Neuron (in vitro differentiated cells): Measurements from ENCODE around the gene TTYH3.

Source experiments
- H2AFZ ChIP-seq: one replicate; pipeline ENCODE4 v1.6.1; 2013; ENCODE audit warnings: low read depth, mild to moderate bottlenecking, inconsistent platforms, low read length, moderate library complexity
- H3K27me3 ChIP-seq: one replicate; pipeline ENCODE4 v1.6.1; 2013; ENCODE audit warnings: low read length; ENCODE audit not compliant: insufficient read depth
- H3K36me3 ChIP-seq: one replicate; pipeline ENCODE4 v1.6.1; 2013; ENCODE audit warnings: low read length; ENCODE audit not compliant: insufficient read depth
- H3K4me1 ChIP-seq: one replicate; pipeline ENCODE4 v1.6.1; 2013; ENCODE audit warnings: low read length; ENCODE audit not compliant: insufficient read depth
- H3K4me3 ChIP-seq: 2 replicates; pipeline ENCODE4 v1.5.1; 2013; ENCODE audit warnings: mild to moderate bottlenecking, low read length, moderate library complexity
- H3K9me3 ChIP-seq: one replicate; pipeline ENCODE4 v1.6.1; 2013; ENCODE audit warnings: low read length

The TTYH3 gene

DNA sequence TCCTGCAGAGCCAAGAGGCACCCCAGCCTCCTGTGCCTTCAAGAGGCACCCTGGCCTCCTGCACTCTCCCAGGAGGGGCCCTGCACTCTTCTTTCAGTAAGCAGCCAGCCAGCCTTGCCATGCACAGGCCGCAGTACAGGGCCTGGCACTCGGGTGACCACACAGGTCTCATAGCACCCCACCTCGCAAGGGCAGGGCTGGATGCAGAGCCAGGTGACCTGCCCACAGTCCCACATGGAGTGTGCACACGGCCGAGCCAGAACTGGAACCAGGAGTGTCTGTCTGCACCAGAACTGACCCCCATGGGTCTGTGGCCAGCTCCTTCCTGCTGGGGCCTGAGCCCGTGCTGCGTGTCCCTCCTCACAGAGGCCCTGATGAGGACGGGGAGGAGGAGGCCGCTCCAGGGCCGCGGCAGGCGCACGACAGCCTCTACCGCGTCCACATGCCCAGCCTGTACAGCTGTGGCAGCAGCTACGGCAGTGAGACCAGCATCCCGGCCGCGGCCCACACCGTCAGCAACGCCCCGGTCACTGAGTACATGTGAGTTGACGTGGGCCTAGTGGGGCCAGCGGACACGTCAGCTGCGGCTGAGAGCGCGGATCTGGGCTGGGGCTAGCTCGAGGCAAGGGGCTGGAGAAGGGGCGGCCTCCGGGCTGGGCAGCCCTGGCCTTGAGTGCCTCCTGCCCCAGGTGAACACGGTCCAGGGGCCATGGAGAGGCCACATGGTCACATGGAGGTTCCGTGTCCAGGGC is 26.3 kb downstream of the TTYH3 start:
- no peaks in the 10 kb centered on the region for H3K27me3 ChIP-seq
- H3K4me3 ChIP-seq = no peak overlapping the region
- H3K4me1 ChIP-seq = no peaks in the 10 kb centered on the region
- peaks cover 46% of the 10 kb centered on the region for H3K36me3 ChIP-seq
- no peaks in the 10 kb centered on the region for H3K9me3 ChIP-seq
- H2AFZ ChIP-seq = no peak overlapping the region

DNA sequence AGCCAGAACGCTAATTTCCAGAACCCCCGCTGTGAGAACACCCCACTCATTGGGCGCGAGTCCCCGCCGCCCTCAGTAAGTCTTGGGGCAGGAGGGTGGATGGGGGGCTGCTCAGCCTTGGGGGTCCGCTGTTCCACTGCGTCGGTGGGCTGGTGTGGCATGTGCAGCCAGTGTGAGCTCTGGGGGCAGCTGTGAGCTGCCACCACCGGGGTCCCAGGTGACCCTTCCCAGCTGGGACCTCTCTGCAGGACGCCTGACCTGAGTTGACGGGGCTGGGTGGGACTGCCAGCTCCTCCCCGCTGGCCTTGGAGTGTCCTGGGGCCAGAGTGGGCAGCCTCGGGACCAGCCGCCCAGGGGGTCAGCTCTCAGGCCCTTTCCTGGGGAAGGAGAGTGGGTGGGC is 27.2 kb downstream of the TTYH3 start:
- Histone ChIP-seq H3K4me1 (no peaks in the 10 kb centered on the region), H3K4me3 (no peak overlapping the region), H3K27me3 (no peaks in the 10 kb centered on the region), H3K36me3 (peaks cover 46% of the 10 kb centered on the region), H2AFZ (no peak overlapping the region), H3K9me3 (no peaks in the 10 kb centered on the region)

DNA sequence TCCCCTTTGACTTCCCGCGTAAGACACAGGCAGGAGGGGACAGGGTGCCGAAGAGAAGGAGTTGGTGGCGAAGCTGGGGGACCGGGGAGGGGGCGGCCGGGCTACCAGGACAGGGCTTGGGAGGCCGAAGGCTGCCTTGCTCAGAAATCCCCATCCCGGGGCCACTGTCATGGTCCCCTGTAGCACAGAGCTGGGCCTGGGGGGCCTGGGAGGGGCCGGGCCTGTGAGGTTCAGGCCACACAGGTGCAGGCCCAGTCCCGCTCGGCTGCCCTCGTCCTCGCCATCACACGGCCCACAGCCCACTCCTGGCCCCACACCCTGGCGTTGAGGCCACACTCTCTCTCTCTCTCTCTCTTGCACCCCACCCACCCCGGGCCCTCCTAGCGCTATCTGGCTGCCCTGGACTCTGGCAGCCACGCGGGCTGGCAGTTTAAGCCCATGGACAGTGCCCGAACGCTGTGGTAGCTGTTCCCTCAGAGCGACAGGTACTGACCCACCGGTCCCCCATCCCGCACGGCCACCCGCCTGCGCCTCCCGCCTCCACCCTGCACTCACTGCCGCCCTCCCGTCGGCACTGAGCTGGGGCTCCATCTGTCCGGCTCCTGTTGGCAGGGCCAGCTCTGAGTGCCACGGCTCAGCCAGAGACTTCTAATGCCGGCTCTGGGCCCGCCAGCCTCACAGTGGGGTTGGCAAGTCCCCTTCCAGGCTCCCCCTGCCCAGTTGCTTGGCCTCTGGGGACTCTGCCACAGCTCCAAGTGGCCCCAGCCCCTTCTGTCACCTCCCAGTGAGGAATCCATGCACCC is 28.0 kb downstream of the TTYH3 start:
- Histone ChIP-seq H2AFZ (no peak overlapping the region), H3K4me3 (no peak overlapping the region), H3K4me1 (no peaks in the 10 kb centered on the region), H3K36me3 (peaks cover 46% of the 10 kb centered on the region), H3K27me3 (no peaks in the 10 kb centered on the region), H3K9me3 (no peaks in the 10 kb centered on the region)

DNA sequence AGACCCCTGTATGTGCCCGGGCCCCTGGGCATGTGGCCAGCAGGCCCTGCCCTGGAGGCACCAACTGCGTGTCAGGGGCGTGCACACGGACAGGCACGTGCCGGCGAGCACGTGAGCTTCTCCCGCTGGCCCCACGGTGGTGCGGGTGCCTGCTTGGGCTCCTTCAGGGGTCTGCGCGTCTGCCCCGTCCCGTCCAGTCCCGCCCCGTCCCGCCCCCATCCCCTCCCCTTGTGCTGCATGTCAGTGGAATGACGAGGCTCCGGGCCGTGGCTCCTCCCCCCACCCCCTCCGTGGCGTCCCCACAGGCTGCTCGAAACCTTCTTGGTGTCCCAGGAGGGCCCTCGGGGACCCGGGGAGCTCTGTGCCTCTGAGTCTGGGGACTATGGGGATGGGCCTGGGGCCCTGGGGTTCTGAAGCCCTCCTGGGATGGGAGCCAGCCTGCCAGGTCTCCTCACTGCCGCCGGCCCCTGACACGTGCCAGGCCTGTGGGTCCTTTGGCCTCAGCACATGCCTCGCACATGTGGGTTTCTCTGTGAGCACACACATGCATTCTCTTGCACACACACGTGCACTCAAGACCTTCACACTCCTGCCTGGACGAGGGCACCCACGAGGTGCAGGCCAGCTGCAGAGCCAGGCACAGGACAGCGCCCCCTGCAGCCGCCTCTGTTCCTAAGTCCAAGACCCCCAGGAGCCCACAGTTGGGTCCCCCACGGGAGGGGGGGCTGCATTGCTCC is 28.7 kb downstream of the TTYH3 start:
- Histone ChIP-seq H2AFZ (no peak overlapping the region), H3K36me3 (peaks cover 43% of the 10 kb centered on the region), H3K4me1 (no peaks in the 10 kb centered on the region), H3K9me3 (no peaks in the 10 kb centered on the region), H3K27me3 (no peaks in the 10 kb centered on the region), H3K4me3 (no peak overlapping the region)

DNA sequence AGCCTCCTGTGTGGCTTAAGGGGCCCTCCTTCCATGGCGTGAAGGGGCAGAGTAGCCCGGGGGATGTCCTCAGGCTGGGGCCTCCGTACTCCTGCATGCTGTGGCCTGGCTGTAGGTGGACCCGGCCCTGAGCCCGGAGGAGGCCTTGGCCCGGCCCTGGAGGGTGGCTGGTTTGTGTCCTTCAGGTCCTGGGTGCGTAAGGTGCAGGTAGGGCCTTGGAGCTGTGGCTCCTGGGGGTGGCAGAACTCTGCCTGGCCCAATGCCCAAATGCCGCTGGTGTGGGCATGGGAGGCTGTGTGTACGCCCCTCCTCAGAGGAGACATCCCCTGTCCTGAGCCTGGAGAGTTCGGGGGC is 29.3 kb downstream of the TTYH3 start:
- no peaks in the 10 kb centered on the region for H3K4me1 ChIP-seq
- H3K36me3 ChIP-seq = peaks cover 38% of the 10 kb centered on the region
- no peak overlapping the region for H2AFZ ChIP-seq
- no peak overlapping the region for H3K4me3 ChIP-seq
- H3K27me3 ChIP-seq = no peaks in the 10 kb centered on the region
- H3K9me3 ChIP-seq = no peaks in the 10 kb centered on the region

DNA sequence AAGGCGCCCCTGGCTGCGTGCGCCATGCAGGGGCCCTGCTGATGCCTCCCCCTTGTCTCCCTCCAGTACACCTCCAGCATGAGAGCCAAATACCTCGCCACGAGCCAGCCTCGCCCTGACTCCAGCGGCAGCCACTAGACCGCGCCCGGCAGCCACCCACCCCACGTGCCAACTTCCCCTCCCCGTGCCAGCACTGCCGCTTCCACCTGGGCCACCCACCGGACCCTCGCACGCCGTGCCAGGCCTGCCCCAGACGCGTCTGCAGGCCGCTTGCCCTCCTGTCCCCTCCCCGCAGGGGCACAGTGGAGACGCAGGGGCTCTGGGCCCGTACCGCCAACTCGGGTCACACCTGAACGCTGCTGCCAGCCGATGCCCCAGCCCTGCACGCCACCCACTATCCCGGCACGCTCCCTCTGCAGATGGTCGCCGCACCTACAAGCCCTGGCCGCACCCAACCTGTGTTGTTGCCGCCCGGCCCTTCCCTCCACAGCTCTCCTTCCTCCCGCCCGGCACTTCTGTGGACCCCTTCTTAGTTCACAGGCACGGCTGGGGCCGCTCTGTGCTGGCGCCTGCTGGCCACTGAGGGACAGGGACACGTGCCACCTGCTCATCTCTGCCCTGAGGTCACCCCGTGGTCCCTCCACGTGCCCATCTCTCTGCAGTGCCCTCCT is 30.0 kb downstream of the TTYH3 start:
- Histone ChIP-seq H3K27me3 (no peaks in the 10 kb centered on the region), H3K9me3 (peaks cover under 1% of the 10 kb centered on the region), H3K4me1 (no peaks in the 10 kb centered on the region), H3K4me3 (no peak overlapping the region), H3K36me3 (peaks cover 31% of the 10 kb centered on the region), H2AFZ (no peak overlapping the region)

DNA sequence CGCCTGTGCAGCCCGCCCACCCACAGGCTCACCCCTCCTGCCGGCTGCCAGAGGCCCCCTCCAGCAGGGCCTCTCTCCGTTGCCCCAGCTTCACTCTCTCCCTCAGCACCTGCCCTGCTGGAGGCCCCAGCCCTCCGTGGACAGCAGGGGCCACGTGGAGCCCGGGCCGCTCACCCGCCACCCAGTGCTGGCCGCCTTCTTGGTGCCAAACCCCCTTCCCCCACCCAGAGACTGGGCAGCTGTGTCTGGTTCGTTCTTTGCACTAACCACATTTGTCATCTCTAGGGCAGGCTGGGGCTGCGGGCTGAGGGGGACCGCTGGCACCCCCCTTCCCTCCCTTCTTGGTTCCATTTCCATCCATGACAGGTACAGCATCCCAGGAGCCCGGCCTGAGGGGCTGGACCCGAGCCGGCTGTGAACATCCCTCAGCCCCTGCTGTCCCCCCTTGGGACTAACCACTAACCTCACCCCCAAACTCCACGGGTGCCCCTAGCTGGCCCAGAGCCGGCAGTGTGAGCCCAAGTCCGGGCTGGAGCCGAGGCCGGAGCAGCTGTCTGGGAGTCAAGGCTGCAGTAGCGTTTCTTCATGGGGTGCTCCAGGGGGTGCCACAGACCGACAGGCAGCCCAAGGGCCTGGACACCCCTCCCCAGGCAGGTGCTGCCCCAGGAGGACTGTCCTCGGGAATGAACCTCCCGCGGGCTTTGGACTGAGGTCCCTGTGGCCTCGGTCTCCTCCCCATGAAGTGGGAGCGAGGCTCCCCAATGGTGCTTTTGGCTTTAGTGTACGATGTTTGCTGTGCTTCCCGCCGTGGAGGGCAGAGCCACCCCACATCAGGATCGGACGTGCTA is 30.7 kb downstream of the TTYH3 start:
- Histone ChIP-seq H3K4me3 (no peak overlapping the region), H3K27me3 (no peaks in the 10 kb centered on the region), H2AFZ (no peak overlapping the region), H3K4me1 (no peaks in the 10 kb centered on the region), H3K36me3 (peaks cover 24% of the 10 kb centered on the region), H3K9me3 (peaks cover 2% of the 10 kb centered on the region)

DNA sequence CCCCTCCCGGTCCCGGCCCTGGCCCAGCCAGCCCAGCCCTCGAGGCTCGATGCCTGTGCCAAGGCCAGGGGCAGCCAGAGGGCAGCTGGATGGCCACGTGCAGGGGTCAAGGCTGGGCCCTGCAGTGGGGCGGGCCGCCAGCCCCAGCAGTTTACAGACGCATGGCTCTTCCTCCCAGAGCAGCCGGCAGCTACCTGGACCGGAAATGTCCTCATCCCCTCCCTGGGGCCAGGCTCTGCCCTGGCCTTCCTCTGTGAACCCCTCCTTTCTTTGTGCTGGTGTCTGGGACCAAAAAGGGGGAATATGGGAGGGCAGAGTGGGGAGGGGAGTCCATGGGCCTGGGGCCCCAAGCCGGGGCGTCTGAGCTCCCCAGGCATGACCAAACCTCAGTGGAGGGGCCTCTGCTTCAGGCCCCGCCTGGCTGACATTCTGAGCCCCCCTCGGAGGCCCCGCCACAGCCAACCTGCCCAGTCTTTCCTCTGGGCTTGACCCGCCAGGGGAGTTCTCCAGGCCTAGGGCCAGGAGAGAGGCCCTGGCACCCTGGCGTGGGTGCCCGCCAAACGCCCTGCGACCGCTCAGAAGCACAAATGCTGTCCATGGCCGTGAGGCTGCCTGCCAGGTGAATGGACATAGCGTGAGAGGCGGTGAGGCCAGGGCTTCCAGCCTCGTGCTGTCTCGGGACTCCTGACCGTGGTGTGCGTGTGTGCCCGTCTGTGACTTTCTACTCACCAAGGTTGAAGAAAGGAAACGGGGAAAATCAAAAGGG is 31.5 kb downstream of the TTYH3 start:
- Histone ChIP-seq H3K4me1 (no peaks in the 10 kb centered on the region), H2AFZ (no peak overlapping the region), H3K9me3 (peaks cover 2% of the 10 kb centered on the region), H3K27me3 (no peaks in the 10 kb centered on the region), H3K36me3 (peaks cover 17% of the 10 kb centered on the region), H3K4me3 (no peak overlapping the region)

DNA sequence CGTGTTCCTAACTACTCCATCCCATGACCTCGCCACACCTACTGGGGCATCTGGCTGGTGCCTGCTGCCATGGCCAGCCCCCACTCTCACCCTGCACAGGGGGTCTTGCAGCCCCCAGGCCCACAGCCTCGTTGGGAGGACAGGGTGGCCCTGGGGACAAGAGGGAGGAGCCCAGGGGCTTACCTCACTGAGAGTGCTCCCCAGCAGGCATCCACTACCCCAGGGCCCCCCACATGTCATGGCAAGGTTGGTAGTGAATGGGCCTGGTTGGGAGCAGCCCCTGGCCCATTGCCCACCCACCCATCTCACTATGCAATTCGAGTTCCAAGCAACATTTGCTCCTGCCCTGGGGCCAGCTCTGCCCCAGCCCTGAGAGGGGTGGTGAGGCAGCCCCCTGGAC is 32.2 kb downstream of the TTYH3 start:
- Histone ChIP-seq H3K27me3 (no peaks in the 10 kb centered on the region), H3K9me3 (peaks cover 2% of the 10 kb centered on the region), H3K4me3 (no peak overlapping the region), H3K36me3 (peaks cover 15% of the 10 kb centered on the region), H3K4me1 (no peaks in the 10 kb centered on the region), H2AFZ (no peak overlapping the region)

DNA sequence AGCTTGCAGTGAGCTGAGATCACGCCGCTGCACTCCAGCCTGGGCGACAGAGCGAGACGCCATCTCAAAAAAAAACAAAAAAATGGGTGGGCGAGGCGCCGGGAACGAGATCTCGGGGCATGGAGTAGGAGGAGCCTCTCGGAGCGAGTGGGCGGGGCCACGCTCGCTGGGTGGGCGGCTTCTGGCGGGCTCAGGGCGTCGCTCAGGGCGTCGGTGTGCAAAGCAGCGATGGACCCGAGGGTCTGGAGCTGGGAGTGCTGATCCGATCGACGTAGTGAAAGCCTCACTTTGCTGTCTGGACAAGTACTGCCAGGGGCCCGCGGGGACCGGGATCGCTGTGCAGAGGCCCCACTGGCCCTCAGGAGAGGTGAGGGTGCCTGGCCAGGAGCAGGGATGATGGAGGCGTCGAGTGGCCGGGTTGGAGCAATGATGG is 33.6 kb downstream of the TTYH3 start:
- Histone ChIP-seq H2AFZ (no peak overlapping the region), H3K9me3 (peaks cover 2% of the 10 kb centered on the region), H3K36me3 (peaks cover 15% of the 10 kb centered on the region), H3K4me1 (no peaks in the 10 kb centered on the region), H3K27me3 (no peaks in the 10 kb centered on the region), H3K4me3 (no peak overlapping the region)

DNA sequence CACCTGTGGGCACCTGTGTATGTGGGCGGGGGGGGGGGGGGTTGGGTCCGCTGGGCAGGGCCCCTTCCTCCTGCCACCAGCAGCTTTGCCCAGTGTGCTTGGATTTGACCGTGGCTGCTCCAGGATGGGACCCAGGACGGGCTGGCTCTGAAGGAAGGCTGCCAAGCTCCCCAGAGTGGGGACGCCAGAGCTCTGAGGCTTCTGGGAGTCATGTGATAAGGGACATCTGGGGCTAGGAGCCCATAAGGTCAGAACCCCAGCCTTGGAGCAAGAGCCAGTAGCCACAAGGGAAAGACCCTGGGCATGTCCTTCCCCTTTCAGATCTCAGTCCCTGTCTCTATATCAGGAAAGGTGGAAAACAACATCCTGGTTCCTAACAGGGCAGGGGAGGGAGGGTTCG is 34.4 kb downstream of the TTYH3 start:
- peaks cover 2% of the 10 kb centered on the region for H3K9me3 ChIP-seq
- no peaks in the 10 kb centered on the region for H3K4me1 ChIP-seq
- no peak overlapping the region for H2AFZ ChIP-seq
- H3K4me3 ChIP-seq = no peak overlapping the region
- H3K27me3 ChIP-seq = no peaks in the 10 kb centered on the region
- H3K36me3 ChIP-seq = peaks cover 13% of the 10 kb centered on the region
